Tibial nerve (tissue), 4 donors: ENCODE measurements around the gene GADD45A.
"Not testable (repeated sequence)": the region's sequence is repeated elsewhere in the genome, so short reads cannot be mapped to it uniquely, and the experiment has no call there.

Experiments used
- EP300 ChIP-seq, 2 donors: sonication (generic); formaldehyde crosslinking; IDR thresholded peaks; one replicate each; pipeline ENCODE4 v1.6.1; 2017; ENCODE audit warnings: antibody characterized with exemption in 2 of 2, mild to moderate bottlenecking in 1 of 2
- POLR2A ChIP-seq, 2 donors: fragments of 450-650 bp; IDR thresholded peaks; one replicate each; pipeline ENCODE4 v1.6.1; 2017; ENCODE audit warnings: antibody characterized with exemption in 2 of 2, mild to moderate bottlenecking in 2 of 2, moderate library complexity in 2 of 2
- TF ChIP-seq, protein P1 (sequence below), 5 experiments: fragments of 200-600 bp in 3 of 5; fragments of 450-650 bp in 2 of 5; sonication (generic) in 3 of 5; IDR thresholded peaks; one replicate each; pipeline ENCODE4 v1.5.1; 2016 to 2019; ENCODE audit warnings: antibody characterized with exemption in 5 of 5, mild to moderate bottlenecking in 3 of 5, moderate library complexity in 2 of 5

DNA sequence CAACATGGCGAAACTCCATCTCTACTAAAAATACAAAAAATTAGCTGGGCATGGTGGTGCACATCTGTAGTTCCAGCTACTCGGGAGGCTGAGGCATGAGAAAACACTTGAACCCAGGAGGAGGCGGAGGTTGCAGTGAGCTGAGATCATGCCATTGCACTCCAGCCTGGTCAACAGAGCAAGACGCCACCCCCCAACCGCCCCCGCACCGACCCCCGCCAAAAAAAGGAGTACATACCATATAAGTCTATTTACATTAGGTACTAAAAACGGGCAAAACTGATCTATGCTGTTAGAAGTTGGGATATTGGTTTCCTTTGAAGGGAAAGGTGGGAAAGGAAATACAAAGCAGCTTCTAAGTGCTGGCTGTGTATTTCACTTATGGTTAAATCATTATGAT lies 45.3 kb downstream of the GADD45A start:
- TF ChIP-seq, protein P1, sequence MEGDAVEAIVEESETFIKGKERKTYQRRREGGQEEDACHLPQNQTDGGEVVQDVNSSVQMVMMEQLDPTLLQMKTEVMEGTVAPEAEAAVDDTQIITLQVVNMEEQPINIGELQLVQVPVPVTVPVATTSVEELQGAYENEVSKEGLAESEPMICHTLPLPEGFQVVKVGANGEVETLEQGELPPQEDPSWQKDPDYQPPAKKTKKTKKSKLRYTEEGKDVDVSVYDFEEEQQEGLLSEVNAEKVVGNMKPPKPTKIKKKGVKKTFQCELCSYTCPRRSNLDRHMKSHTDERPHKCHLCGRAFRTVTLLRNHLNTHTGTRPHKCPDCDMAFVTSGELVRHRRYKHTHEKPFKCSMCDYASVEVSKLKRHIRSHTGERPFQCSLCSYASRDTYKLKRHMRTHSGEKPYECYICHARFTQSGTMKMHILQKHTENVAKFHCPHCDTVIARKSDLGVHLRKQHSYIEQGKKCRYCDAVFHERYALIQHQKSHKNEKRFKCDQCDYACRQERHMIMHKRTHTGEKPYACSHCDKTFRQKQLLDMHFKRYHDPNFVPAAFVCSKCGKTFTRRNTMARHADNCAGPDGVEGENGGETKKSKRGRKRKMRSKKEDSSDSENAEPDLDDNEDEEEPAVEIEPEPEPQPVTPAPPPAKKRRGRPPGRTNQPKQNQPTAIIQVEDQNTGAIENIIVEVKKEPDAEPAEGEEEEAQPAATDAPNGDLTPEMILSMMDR (IDR thresholded peaks at IDR 0.05): not testable (repeated sequence)
- not testable (repeated sequence) for TF ChIP-seq POLR2A, EP300 (IDR thresholded peaks at IDR 0.05)
